ENCODE results near the gene ORC2.

GRCh38 chr2:200929334-200930249, 33.9 kb downstream of the ORC2 start:
- TF ChIP-seq CTCF (IDR thresholded peaks at IDR 0.05; ENCODE audit: low read depth, low read length) (no peak), EZH2phosphoT487 (IDR thresholded peaks at IDR 0.05; ENCODE audit: low read depth) (no peak)
